ENCODE data around the gene CEP41. TPM values are rescaled to one million over a fixed set of nuclear protein-coding genes. Genes with fewer than 3 reads are reported as not detected.

Gene CEP41
- total and polyA plus RNA-seq, 7 donors: 2.4 to 4.6 (median 3.4) TPM

GRCh38 chr7:130380861-130381455 lies 59.9 kb downstream of the CEP41 start:
- Histone ChIP-seq H3K4me1 (no peaks in the 10 kb centered on the region), H3K27ac (no peak overlapping the region), H3K4me3 (no peak overlapping the region), H3K9me3 (no peaks in the 10 kb centered on the region), H3K27me3 (ENCODE audit: insufficient read depth in 3 of 3, low read length in 2 of 3) (no peaks in the 10 kb centered on the region), H3K36me3 (ENCODE audit: insufficient read depth in 1 of 2, low read depth in 1 of 2) (no peaks in the 10 kb centered on the region)
- no peak for TF ChIP-seq CTCF (IDR thresholded peaks at IDR 0.05)
- 87 to 91% (median 88%) methylated on average over 6 to 7 of the region's 7 CpGs for WGBS, 3 donors
- intact Hi-C loops (cut with DNase I): no loop called here
- no peak for DNase-seq
- no peak for ATAC-seq

GRCh38 chr7:130379921-130380860 lies 60.6 kb downstream of the CEP41 start, which contains the start of gene CPA1:
Gene CPA1 (plus strand): TSS chr7:130380494. CDS start chr7:130380521, 27 bp downstream.
- Histone ChIP-seq H3K27ac (no peak within 1 kb of the TSS), H3K9me3 (no peaks in the 10 kb centered on the region), H3K36me3 (ENCODE audit: insufficient read depth in 1 of 2, low read depth in 1 of 2) (no peaks in the 10 kb centered on the region), H3K27me3 (ENCODE audit: insufficient read depth in 3 of 3, low read length in 2 of 3) (no peaks in the 10 kb centered on the region), H3K4me1 (no peaks in the 10 kb centered on the region), H3K4me3 (no peak within 1 kb of the TSS)
- ATAC-seq (peak; percentile 22 to 37 (median 29)), DNase-seq (no peak)
- intact Hi-C loops (cut with DNase I): no loop called here
- WGBS, 3 donors: 30 to 49% (median 39%) methylated on average over 20 of the region's 20 CpGs
- no peak for TF ChIP-seq CTCF (IDR thresholded peaks at IDR 0.05)

GRCh38 chr7:130379532-130379920 lies 61.3 kb downstream of the CEP41 start:
- Histone ChIP-seq H3K4me1 (no peaks in the 10 kb centered on the region), H3K27me3 (ENCODE audit: insufficient read depth in 3 of 3, low read length in 2 of 3) (no peaks in the 10 kb centered on the region), H3K4me3 (no peak overlapping the region), H3K9me3 (no peaks in the 10 kb centered on the region), H3K36me3 (ENCODE audit: insufficient read depth in 1 of 2, low read depth in 1 of 2) (no peaks in the 10 kb centered on the region), H3K27ac (no peak overlapping the region)
- peak in 2 of 4 donors; percentile 10 to 33 for ATAC-seq
- WGBS, 3 donors: 47 to 54% (median 51%) methylated on average over 7 to 10 of the region's 10 CpGs
- intact Hi-C loops (cut with DNase I): no loop called here
- no peak for TF ChIP-seq CTCF (IDR thresholded peaks at IDR 0.05)
- DNase-seq: no peak

- H3K36me3 ChIP-seq (ENCODE audit: insufficient read depth in 1 of 2, low read depth in 1 of 2): no peaks in the 10 kb centered on the region
- no peak overlapping the region for H3K4me3 ChIP-seq
- no peak overlapping the region for H3K27ac ChIP-seq
- H3K27me3 ChIP-seq (ENCODE audit: insufficient read depth in 3 of 3, low read length in 2 of 3): no peaks in the 10 kb centered on the region
- DNase-seq (no peak), ATAC-seq (no peak)
- TF ChIP-seq CTCF (IDR thresholded peaks at IDR 0.05): no peak
- 75 to 91% (median 83%) methylated on average over 7 of the region's 7 CpGs for WGBS, 3 donors
- H3K4me1 ChIP-seq: peaks cover 5% of the 10 kb centered on the region
- no peaks in the 10 kb centered on the region for H3K9me3 ChIP-seq
- intact Hi-C loops (cut with DNase I): no loop called here
These were observed 61.8 kb downstream of the CEP41 start for GRCh38 chr7:130379019-130379418.

Measured in psoas muscle (tissue), 8 donors.